Vagina (tissue), 2 donors: Measurements from ENCODE around the gene CTDSP2.

Source experiments
- CTCF ChIP-seq, 3 experiments: fragments of 450-650 bp in 2 of 3; fragments of 200-600 bp in 1 of 3; sonication (generic) in 1 of 3; IDR thresholded peaks; one replicate each; pipeline ENCODE4 v1.5.1; 2017 to 2019; ENCODE audit warnings: antibody characterized with exemption in 3 of 3, mild to moderate bottlenecking in 2 of 3, moderate library complexity in 2 of 3
- POLR2AphosphoS5 ChIP-seq, 2 donors: sonication (generic); formaldehyde crosslinking; IDR thresholded peaks; one replicate each; pipeline ENCODE4 v1.9.0; 2017; ENCODE audit warnings: antibody characterized with exemption in 2 of 2, mild to moderate bottlenecking in 2 of 2, low read depth in 1 of 2; ENCODE audit not compliant: insufficient read depth in 1 of 2

DNA sequence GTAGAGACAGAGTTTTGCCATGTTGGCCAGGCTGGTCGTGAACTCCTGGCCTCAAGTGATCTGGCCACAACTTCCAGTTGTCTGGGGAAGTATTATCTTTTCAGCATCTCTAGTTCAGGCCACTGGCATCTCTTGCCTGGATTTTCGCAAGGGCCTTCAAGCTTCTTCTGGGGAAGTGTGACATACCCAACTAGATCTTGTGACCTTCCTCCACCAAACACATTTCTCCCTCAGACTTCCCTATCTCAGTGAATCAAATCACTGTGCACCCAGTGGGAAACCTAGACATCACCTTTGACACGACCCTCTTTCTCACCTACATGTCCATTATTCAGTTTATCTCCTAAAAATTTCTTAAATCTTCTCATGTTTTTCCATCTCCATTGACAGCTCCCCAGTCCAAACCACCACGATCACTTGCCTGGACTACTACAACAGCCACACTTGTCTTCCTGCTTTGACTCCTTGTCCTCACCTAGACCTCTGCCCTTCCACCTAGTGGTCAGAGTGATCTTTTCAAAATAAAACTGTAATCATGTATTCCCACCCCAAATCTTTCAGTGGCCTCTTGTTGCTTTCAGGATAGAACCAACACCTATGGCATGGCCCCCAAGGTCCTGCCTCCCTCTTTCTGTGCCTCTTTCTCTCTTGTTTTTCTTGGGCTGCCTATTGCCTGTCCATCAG lies 70.8 kb downstream of the CTDSP2 start:
- no peak for TF ChIP-seq CTCF (IDR thresholded peaks at IDR 0.05)
- TF ChIP-seq POLR2AphosphoS5 (IDR thresholded peaks at IDR 0.05; ENCODE audit: insufficient read depth in 1 of 2, low read depth in 1 of 2): no peak
